Neural cell (in vitro differentiated cells): ENCODE data around the gene BROX. TPM values are rescaled to one million over a fixed set of nuclear protein-coding genes. Genes with fewer than 3 reads are reported as not detected.
A peak's percentile ranks its signal among the peaks of the same experiment; 100 is the strongest.

Source experiments
- H2AFZ ChIP-seq: fragments of 200-600, 300-800 bp; sonication (generic), shearing (Covaris generic); 2 replicates; pipeline ENCODE4 v1.6.0; 2014; ENCODE audit warnings: low read depth, mild to moderate bottlenecking, antibody characterized with exemption, low read length, moderate library complexity
- H3F3A ChIP-seq: fragments of 200-600 bp; shearing (Covaris generic); 2 replicates; pipeline ENCODE4 v1.6.1; 2016; ENCODE audit warnings: mild to moderate bottlenecking, moderate library complexity, mixed read lengths, antibody characterized with exemption, low read length; ENCODE audit not compliant: insufficient read depth, poor library complexity, severe bottlenecking
- H3K27ac ChIP-seq: fragments of 200-600, 300-800 bp; sonication (generic), shearing (Covaris generic); 2 replicates; pipeline ENCODE4 v1.5.1; 2014; ENCODE audit warnings: mild to moderate bottlenecking, low read length, moderate library complexity
- H3K27me3 ChIP-seq: fragments of 300-800, 200-600 bp; sonication (generic), shearing (Covaris generic); 2 replicates; pipeline ENCODE4 v1.6.0; 2014; ENCODE audit warnings: mild to moderate bottlenecking, low read depth, low read length, moderate library complexity; ENCODE audit not compliant: insufficient read depth
- H3K36me3 ChIP-seq: fragments of 300-800, 200-600 bp; sonication (generic), shearing (Covaris generic); 2 replicates; pipeline ENCODE4 v1.5.1; 2014; ENCODE audit warnings: mild to moderate bottlenecking, antibody characterized with exemption, low read length, moderate library complexity; ENCODE audit not compliant: insufficient read depth
- H3K4me2 ChIP-seq: fragments of 300-800, 200-600 bp; sonication (generic), shearing (Covaris generic); 2 replicates; pipeline ENCODE4 v1.6.0; 2014; ENCODE audit warnings: mild to moderate bottlenecking, low read length
- H3K4me3 ChIP-seq: fragments of 300-800, 200-600 bp; sonication (generic), shearing (Covaris generic); 2 replicates; pipeline ENCODE4 v1.5.1; 2014; ENCODE audit warnings: mild to moderate bottlenecking, low read length, moderate library complexity
- H3K79me2 ChIP-seq: fragments of 200-600 bp; shearing (Covaris generic); replicated peaks from 2 replicates; pipeline ENCODE4 v1.6.0; 2014; ENCODE audit warnings: mild to moderate bottlenecking, low read length, moderate library complexity; ENCODE audit not compliant: insufficient read depth
- H3K9ac ChIP-seq: fragments of 300-800, 200-600 bp; sonication (generic), shearing (Covaris generic); 2 replicates; pipeline ENCODE4 v1.6.1; 2016; ENCODE audit warnings: mild to moderate bottlenecking, low read length, mixed read lengths
- H3K9me2 ChIP-seq: fragments of 200-600 bp; shearing (Covaris generic); 2 replicates; pipeline ENCODE4 v1.6.1; 2016; ENCODE audit warnings: mild to moderate bottlenecking, low read length, mixed read lengths; ENCODE audit not compliant: insufficient read depth
- H3K9me3 ChIP-seq: fragments of 200-600, 300-800 bp; sonication (generic), shearing (Covaris generic); 2 replicates; pipeline ENCODE4 v1.6.1; 2016; ENCODE audit warnings: mild to moderate bottlenecking, mixed run types, low read length, moderate library complexity, mixed read lengths
- H4K20me1 ChIP-seq: fragments of 200-600 bp; shearing (Covaris generic); 2 replicates; pipeline ENCODE4 v1.6.1; 2016; ENCODE audit warnings: mild to moderate bottlenecking, mixed run types; ENCODE audit not compliant: insufficient read depth
- CTCF ChIP-seq: fragments of 450-650 bp; IDR thresholded peaks from 2 replicates; pipeline ENCODE4 v1.5.1; 2014; ENCODE audit warnings: antibody characterized with exemption, mild to moderate bottlenecking, moderate library complexity; ENCODE audit not compliant: poor library complexity, severe bottlenecking
- EP300 ChIP-seq: fragments of 450-650 bp; conservative IDR thresholded peaks from 2 replicates; pipeline ENCODE4 v1.6.1; 2014; ENCODE audit warnings: antibody characterized with exemption, mild to moderate bottlenecking, moderate library complexity; ENCODE audit not compliant: poor library complexity, severe bottlenecking
- EZH2 ChIP-seq: fragments of 200-600, 300-800 bp; shearing (Covaris generic), sonication (generic); IDR thresholded peaks from 2 replicates; pipeline ENCODE4 v1.6.1; 2014; ENCODE audit warnings: antibody characterized with exemption, low read length, borderline replicate concordance, mild to moderate bottlenecking; ENCODE audit not compliant: insufficient read depth, poor library complexity, severe bottlenecking
- MXI1 ChIP-seq: fragments of 450-650 bp; conservative IDR thresholded peaks from 2 replicates; pipeline ENCODE4 v1.6.1; 2014; ENCODE audit warnings: antibody characterized with exemption, mild to moderate bottlenecking; ENCODE audit not compliant: poor library complexity, severe bottlenecking
- POLR2AphosphoS5 ChIP-seq: IDR thresholded peaks from 2 replicates; pipeline ENCODE4 v1.6.1; 2012
- RAD21 ChIP-seq: fragments of 450-650 bp; conservative IDR thresholded peaks from 2 replicates; pipeline ENCODE4 v1.6.1; 2014; ENCODE audit warnings: antibody characterized with exemption, mild to moderate bottlenecking, moderate library complexity
- REST ChIP-seq: IDR thresholded peaks from 2 replicates; pipeline ENCODE4 v1.6.1; 2012; ENCODE audit warnings: borderline replicate concordance
- SMC3 ChIP-seq: fragments of 450-650 bp; conservative IDR thresholded peaks from 2 replicates; pipeline ENCODE4 v1.6.1; 2014; ENCODE audit warnings: antibody characterized with exemption, mild to moderate bottlenecking, moderate library complexity; ENCODE audit not compliant: poor library complexity
- TAF1 ChIP-seq: IDR thresholded peaks from 2 replicates; pipeline ENCODE4 v1.6.1; 2012; ENCODE audit warnings: low read depth
- polyA plus RNA-seq: library from polyadenylated mRNA; depleted of rRNA; stranded (reverse); fragments of >200 nt; gene quantifications from 2 replicates; pipeline ENCODE4 v1.2.3, GENCODE V29; 2014

BROX gene
- polyA plus RNA-seq, 1 donor from 2014 or later = 22.6 TPM

- H2AFZ ChIP-seq = no peak overlapping the region
- H3K79me2 ChIP-seq = no peaks in the 10 kb centered on the region
- no peak overlapping the region for H3K27ac ChIP-seq
- no peaks in the 10 kb centered on the region for H4K20me1 ChIP-seq
- no peaks in the 10 kb centered on the region for H3F3A ChIP-seq
- no peak overlapping the region for H3K4me2 ChIP-seq
- H3K36me3 ChIP-seq = no peaks in the 10 kb centered on the region
- no peak overlapping the region for H3K4me3 ChIP-seq
- no peak overlapping the region for H3K9ac ChIP-seq
- H3K9me3 ChIP-seq = no peaks in the 10 kb centered on the region
- peak; percentile 65 for TF ChIP-seq SMC3
- TF ChIP-seq EZH2 = no peak
- TF ChIP-seq RAD21 = peak; percentile 72
- peak; percentile 63 for TF ChIP-seq CTCF
- no peak for TF ChIP-seq POLR2AphosphoS5
- peak; percentile 14 for TF ChIP-seq MXI1
- no peaks in the 10 kb centered on the region for H3K27me3 ChIP-seq
- no peaks in the 10 kb centered on the region for H3K9me2 ChIP-seq
Observed at GRCh38 chr1:222749927-222750326, 37.6 kb downstream of the BROX start.

GRCh38 chr1:222750651-222751050 lies 38.3 kb downstream of the BROX start:
- H3K9me3 ChIP-seq = no peaks in the 10 kb centered on the region
- H3F3A ChIP-seq = no peaks in the 10 kb centered on the region
- TF ChIP-seq TAF1 (no peak), POLR2AphosphoS5 (no peak), EP300 (no peak), SMC3 (no peak), RAD21 (no peak), REST (no peak), MXI1 (no peak), EZH2 (no peak), CTCF (no peak)
- no peak overlapping the region for H3K4me3 ChIP-seq
- no peak overlapping the region for H2AFZ ChIP-seq
- H4K20me1 ChIP-seq = no peaks in the 10 kb centered on the region
- no peaks in the 10 kb centered on the region for H3K27me3 ChIP-seq
- H3K9ac ChIP-seq = no peak overlapping the region
- no peaks in the 10 kb centered on the region for H3K79me2 ChIP-seq
- H3K9me2 ChIP-seq = no peaks in the 10 kb centered on the region
- no peak overlapping the region for H3K4me2 ChIP-seq
- H3K27ac ChIP-seq = no peak overlapping the region
- no peaks in the 10 kb centered on the region for H3K36me3 ChIP-seq
